ENCODE data around the gene FAM20C.

FAM20C gene

DNA sequence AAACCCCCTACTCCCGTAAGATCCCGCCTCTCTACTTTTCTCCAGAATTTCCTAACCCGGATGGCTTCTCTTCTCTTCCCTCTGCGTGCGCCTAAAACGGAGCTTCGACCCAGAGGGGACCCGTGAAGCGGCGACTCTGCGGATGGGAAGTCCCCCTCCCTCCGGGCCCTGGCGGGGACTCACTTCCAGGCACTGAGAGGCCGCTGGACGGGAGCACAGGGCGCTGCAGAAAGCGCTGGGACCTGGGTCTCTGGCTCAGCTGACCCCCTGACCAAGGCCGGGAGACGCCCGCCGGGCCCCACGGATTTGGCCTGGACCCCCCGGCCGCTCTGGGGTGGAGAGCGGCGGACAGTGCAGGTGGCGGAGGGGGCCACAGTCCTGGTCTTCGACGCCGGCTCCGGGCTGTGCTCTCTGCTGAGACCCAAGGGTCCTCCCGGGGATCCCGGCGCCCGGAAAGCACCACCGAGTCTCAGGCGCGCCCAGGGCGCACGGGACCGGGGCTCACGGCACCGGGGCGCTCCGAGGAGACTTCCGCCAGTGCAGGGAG, 96.9 kb downstream of the FAM20C start:
- in situ Hi-C loops (cut with HindIII; ENCODE audit: low sequenced_read_pairs), result no loop called here
- DNase-seq (ENCODE audit: low read depth, low spot score), result no peak
- no peak overlapping the region for H3K4me3 ChIP-seq (ENCODE audit: low read depth, low read length)
- TF ChIP-seq, protein P1, sequence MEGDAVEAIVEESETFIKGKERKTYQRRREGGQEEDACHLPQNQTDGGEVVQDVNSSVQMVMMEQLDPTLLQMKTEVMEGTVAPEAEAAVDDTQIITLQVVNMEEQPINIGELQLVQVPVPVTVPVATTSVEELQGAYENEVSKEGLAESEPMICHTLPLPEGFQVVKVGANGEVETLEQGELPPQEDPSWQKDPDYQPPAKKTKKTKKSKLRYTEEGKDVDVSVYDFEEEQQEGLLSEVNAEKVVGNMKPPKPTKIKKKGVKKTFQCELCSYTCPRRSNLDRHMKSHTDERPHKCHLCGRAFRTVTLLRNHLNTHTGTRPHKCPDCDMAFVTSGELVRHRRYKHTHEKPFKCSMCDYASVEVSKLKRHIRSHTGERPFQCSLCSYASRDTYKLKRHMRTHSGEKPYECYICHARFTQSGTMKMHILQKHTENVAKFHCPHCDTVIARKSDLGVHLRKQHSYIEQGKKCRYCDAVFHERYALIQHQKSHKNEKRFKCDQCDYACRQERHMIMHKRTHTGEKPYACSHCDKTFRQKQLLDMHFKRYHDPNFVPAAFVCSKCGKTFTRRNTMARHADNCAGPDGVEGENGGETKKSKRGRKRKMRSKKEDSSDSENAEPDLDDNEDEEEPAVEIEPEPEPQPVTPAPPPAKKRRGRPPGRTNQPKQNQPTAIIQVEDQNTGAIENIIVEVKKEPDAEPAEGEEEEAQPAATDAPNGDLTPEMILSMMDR (IDR thresholded peaks at IDR 0.05; ENCODE audit: low read depth, low read length), result no peak

DNA sequence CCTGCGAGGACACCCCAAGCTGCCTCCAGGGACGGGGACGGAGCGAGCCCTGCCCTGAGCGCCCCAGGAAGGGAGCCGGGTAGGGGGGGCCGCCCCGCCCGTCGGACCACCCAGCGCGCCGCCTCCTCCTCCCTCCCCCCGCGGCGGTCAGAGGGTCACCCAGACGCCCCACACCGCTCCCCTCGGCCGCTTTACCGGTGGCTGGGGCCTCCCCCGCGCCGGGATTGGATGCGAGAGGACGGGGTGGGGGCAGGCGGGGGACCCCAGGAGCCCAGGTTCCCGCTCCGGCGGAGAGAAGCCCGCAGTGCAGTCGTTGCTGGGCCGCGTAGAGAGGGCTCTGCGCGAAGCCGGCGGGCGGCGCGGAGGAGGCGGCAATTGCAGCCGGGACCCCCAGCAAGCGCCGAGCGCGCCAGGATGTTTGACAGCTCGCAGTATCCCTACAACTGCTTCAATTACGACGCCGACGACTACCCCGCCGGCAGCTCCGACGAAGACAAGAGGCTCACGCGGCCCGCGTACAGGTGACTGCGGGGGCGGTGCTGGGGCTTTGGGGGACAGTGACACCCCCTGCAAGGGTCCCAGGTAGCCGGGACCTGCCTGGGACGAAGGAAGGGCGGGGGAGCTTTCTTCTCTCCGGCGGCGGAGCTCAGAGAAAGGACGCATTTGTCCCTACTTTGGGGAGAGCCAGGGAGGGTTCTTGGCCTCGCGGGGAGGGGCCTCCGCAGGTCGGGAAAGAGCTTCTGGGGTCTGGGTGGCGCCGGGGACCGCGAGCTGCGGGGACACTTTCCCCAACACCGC, 97.6 kb downstream of the FAM20C start, which contains the start of gene FOXL3:
FOXL3 (plus strand) TSS at position 415 of the 798 bp plus-strand sequence; CDS start at position 415, 0 bp downstream.
- DNase-seq (ENCODE audit: low read depth, low spot score), result no peak
- TF ChIP-seq, protein P1 (IDR thresholded peaks at IDR 0.05; ENCODE audit: low read depth, low read length), result no peak
- no peak within 1 kb of the TSS for H3K4me3 ChIP-seq (ENCODE audit: low read depth, low read length)
- in situ Hi-C loops (cut with HindIII; ENCODE audit: low sequenced_read_pairs), result no loop called here

DNA sequence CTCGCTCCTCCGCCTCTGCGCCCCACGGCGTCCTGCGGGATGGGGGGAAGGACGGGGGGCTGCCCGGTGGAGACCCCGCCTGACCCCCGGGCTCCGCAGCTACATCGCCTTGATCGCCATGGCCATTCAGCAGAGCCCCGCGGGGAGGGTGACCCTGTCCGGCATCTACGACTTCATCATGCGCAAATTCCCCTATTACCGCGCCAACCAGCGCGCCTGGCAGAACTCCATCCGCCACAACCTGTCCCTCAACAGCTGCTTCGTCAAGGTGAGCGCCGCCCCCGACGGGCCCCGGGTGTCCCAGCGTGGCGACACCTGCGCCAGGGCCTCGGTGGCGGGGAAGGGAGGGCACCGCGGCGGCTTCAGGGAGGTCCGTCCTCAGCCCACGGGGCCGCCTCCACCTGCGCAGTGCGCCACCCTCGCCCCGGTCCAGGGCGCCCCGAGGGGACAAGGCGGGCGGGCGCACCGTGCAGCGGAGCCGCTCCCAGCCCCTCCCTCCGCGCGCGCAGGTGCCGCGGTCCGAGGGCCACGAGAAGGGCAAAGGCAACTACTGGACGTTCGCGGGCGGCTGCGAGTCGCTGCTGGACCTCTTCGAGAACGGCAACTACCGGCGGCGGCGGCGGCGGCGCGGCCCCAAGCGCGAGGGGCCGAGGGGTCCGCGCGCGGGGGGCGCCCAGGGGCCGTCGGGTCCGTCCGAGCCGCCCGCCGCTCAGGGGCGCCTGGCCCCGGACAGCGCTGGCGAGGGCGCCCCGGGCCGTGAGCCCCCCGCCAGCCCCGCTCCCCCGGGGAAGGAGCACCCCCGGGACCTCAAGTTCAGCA, 98.4 kb downstream of the FAM20C start:
- TF ChIP-seq, protein P1 (IDR thresholded peaks at IDR 0.05; ENCODE audit: low read depth, low read length), result no peak
- DNase-seq (ENCODE audit: low read depth, low spot score), result no peak
- in situ Hi-C loops (cut with HindIII; ENCODE audit: low sequenced_read_pairs), result no loop called here
- no peak overlapping the region for H3K4me3 ChIP-seq (ENCODE audit: low read depth, low read length)

DNA sequence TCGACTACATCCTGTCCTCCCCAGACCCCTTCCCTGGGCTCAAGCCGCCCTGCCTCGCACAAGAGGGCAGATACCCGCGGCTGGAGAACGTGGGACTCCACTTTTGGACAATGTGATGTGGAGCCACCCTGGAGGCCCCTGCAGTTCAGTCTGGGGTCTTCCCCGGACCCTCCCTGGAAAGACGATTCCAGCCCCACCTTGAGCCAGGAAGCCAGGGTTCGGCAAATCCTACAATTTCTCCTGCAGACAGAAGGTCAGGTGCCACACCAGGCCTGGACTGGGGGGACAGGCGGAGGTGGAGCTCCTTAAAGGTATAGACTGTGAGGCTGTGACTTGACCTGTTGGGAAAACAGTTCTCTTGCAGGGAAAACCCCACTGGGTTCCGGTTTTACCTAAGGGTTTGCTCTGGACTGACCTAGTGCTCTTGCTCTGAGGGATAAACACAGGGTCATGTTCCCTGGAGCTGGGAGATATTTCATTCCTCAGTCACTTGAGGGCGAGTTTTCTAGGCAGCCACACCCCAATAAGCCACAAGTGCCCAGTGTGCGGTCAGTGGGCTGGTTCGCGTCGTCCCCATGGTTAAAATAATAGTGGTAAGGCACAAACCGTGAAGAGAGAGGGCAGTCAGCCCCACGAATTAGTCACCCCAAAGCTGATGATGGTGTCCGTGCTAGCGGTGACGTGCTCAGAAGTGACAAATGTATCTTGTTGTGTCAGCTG, 99.2 kb downstream of the FAM20C start:
- no peak overlapping the region for H3K4me3 ChIP-seq (ENCODE audit: low read depth, low read length)
- in situ Hi-C loops (cut with HindIII; ENCODE audit: low sequenced_read_pairs), result no loop called here
- no peak for DNase-seq (ENCODE audit: low read depth, low spot score)
- TF ChIP-seq, protein P1 (IDR thresholded peaks at IDR 0.05; ENCODE audit: low read depth, low read length), result no peak

DNA sequence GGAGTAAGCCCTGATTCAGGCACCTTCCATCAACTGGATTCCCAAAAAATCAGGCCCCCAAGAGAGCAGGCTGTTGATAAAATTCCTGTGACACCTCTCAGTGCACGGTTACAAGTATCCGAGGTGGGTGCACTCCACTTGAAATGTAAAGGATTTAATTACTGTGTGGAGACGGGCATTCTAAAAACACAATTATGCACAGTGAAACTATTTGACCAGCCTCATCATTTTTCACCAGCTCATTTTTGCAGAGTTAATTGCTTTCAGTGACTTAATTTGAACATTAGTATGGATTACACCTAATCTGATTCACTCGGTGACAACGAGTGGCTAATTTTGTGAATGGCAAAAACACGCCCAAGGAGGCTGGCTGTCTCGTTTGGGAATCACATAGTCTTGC, 99.9 kb downstream of the FAM20C start:
- TF ChIP-seq, protein P1 (IDR thresholded peaks at IDR 0.05; ENCODE audit: low read depth, low read length), result no peak
- H3K4me3 ChIP-seq (ENCODE audit: low read depth, low read length), result no peak overlapping the region
- in situ Hi-C loops (cut with HindIII; ENCODE audit: low sequenced_read_pairs), result no loop called here
- DNase-seq (ENCODE audit: low read depth, low spot score), result no peak

DNA sequence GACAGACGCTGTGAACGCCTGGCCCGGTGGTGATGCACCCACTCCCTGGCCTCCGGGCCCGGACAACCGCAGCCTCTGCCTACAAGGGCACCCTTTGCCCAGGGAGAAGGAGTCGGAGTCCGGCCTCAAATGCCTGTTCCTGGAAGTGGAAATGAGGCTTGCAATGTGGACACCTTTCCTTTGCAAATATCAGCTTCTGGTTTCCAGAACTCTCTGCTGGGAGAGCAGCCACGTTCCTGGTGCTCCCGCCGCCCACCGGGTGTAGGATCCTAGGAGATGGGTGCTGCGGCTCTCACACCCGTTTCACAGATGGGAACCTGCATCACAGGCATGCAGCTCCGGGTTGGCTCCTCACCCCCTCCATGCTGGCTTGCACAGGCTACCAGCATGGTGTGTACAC, 100.5 kb downstream of the FAM20C start:
- no peak for DNase-seq (ENCODE audit: low read depth, low spot score)
- in situ Hi-C loops (cut with HindIII; ENCODE audit: low sequenced_read_pairs), result no loop called here
- H3K4me3 ChIP-seq (ENCODE audit: low read depth, low read length), result no peak overlapping the region
- TF ChIP-seq, protein P1 (IDR thresholded peaks at IDR 0.05; ENCODE audit: low read depth, low read length), result no peak
